ENCODE results near the gene SIK2. TPM values are rescaled to one million over a fixed set of nuclear protein-coding genes. Genes with fewer than 3 reads are reported as not detected.
A peak's percentile ranks its signal among the peaks of the same experiment; 100 is the strongest.

Gene SIK2
- total RNA-seq, 1 donor from 2014 or later, result 16.3 TPM

DNA sequence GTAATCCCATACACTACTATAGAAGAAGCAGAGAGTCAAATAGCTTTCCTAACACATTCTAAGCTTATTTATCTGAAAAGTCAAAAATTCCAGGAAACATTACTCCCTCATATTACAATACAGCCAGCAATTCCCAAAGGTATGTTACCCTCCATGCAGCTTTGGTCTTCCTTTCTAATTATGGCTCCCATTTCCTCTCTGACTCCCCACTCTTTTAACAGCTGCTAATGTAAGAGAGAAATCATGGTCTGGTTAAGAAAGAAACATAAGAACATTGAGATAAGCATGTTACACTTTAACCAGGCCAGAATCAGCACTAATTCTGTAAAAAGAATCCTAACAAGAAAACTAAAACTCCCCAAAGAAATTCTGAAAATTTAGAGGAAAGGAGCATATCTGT, 157.1 kb downstream of the SIK2 start:
- Mint-ChIP-seq H3K27me3 (ENCODE audit: unreplicated experiment) (peaks cover 2% of the 10 kb centered on the region), H3K36me3 (ENCODE audit: low read depth, unreplicated experiment) (peaks cover 35% of the 10 kb centered on the region), H3K9me3 (ENCODE audit: unreplicated experiment) (no peaks in the 10 kb centered on the region), H3K4me3 (ENCODE audit: unreplicated experiment) (no peak overlapping the region), H3K4me1 (ENCODE audit: unreplicated experiment) (no peaks in the 10 kb centered on the region), H3K27ac (ENCODE audit: unreplicated experiment) (no peak overlapping the region)
- TF ChIP-seq, protein P1, sequence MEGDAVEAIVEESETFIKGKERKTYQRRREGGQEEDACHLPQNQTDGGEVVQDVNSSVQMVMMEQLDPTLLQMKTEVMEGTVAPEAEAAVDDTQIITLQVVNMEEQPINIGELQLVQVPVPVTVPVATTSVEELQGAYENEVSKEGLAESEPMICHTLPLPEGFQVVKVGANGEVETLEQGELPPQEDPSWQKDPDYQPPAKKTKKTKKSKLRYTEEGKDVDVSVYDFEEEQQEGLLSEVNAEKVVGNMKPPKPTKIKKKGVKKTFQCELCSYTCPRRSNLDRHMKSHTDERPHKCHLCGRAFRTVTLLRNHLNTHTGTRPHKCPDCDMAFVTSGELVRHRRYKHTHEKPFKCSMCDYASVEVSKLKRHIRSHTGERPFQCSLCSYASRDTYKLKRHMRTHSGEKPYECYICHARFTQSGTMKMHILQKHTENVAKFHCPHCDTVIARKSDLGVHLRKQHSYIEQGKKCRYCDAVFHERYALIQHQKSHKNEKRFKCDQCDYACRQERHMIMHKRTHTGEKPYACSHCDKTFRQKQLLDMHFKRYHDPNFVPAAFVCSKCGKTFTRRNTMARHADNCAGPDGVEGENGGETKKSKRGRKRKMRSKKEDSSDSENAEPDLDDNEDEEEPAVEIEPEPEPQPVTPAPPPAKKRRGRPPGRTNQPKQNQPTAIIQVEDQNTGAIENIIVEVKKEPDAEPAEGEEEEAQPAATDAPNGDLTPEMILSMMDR (IDR thresholded peaks at IDR 0.05; ENCODE audit: unreplicated experiment), result no peak
- DNase-seq (ENCODE audit: low spot score), result no peak

GRCh38 chr11:111759778-111760407, 157.6 kb downstream of the SIK2 start:
- TF ChIP-seq, protein P1 (IDR thresholded peaks at IDR 0.05; ENCODE audit: unreplicated experiment), result no peak
- H3K4me1 Mint-ChIP-seq (ENCODE audit: unreplicated experiment), result peaks cover 4% of the 10 kb centered on the region
- H3K27ac Mint-ChIP-seq (ENCODE audit: unreplicated experiment), result no peak overlapping the region
- peaks cover 37% of the 10 kb centered on the region for H3K36me3 Mint-ChIP-seq (ENCODE audit: low read depth, unreplicated experiment)
- H3K27me3 Mint-ChIP-seq (ENCODE audit: unreplicated experiment), result peaks cover 2% of the 10 kb centered on the region
- peak overlapping the region; percentile 37 for H3K4me3 Mint-ChIP-seq (ENCODE audit: unreplicated experiment)
- no peaks in the 10 kb centered on the region for H3K9me3 Mint-ChIP-seq (ENCODE audit: unreplicated experiment)
- DNase-seq (ENCODE audit: low spot score), result no peak

GRCh38 chr11:111761036-111761435, 158.8 kb downstream of the SIK2 start:
- H3K4me3 Mint-ChIP-seq (ENCODE audit: unreplicated experiment), result no peak overlapping the region
- TF ChIP-seq, protein P1 (IDR thresholded peaks at IDR 0.05; ENCODE audit: unreplicated experiment), result no peak
- no peak overlapping the region for H3K27ac Mint-ChIP-seq (ENCODE audit: unreplicated experiment)
- H3K9me3 Mint-ChIP-seq (ENCODE audit: unreplicated experiment), result no peaks in the 10 kb centered on the region
- H3K4me1 Mint-ChIP-seq (ENCODE audit: unreplicated experiment), result peaks cover 11% of the 10 kb centered on the region
- peaks cover 42% of the 10 kb centered on the region for H3K36me3 Mint-ChIP-seq (ENCODE audit: low read depth, unreplicated experiment)
- peaks cover 6% of the 10 kb centered on the region for H3K27me3 Mint-ChIP-seq (ENCODE audit: unreplicated experiment)
- no peak for DNase-seq (ENCODE audit: low spot score)

- TF ChIP-seq, protein P1 (IDR thresholded peaks at IDR 0.05; ENCODE audit: unreplicated experiment), result no peak
- peaks cover 47% of the 10 kb centered on the region for H3K36me3 Mint-ChIP-seq (ENCODE audit: low read depth, unreplicated experiment)
- H3K27ac Mint-ChIP-seq (ENCODE audit: unreplicated experiment), result no peak overlapping the region
- H3K4me1 Mint-ChIP-seq (ENCODE audit: unreplicated experiment), result peaks cover 16% of the 10 kb centered on the region
- H3K27me3 Mint-ChIP-seq (ENCODE audit: unreplicated experiment), result peaks cover 8% of the 10 kb centered on the region
- H3K9me3 Mint-ChIP-seq (ENCODE audit: unreplicated experiment), result no peaks in the 10 kb centered on the region
- DNase-seq (ENCODE audit: low spot score), result no peak
- no peak overlapping the region for H3K4me3 Mint-ChIP-seq (ENCODE audit: unreplicated experiment)
These were observed 160.3 kb downstream of the SIK2 start for GRCh38 chr11:111762526-111762925.

DNA sequence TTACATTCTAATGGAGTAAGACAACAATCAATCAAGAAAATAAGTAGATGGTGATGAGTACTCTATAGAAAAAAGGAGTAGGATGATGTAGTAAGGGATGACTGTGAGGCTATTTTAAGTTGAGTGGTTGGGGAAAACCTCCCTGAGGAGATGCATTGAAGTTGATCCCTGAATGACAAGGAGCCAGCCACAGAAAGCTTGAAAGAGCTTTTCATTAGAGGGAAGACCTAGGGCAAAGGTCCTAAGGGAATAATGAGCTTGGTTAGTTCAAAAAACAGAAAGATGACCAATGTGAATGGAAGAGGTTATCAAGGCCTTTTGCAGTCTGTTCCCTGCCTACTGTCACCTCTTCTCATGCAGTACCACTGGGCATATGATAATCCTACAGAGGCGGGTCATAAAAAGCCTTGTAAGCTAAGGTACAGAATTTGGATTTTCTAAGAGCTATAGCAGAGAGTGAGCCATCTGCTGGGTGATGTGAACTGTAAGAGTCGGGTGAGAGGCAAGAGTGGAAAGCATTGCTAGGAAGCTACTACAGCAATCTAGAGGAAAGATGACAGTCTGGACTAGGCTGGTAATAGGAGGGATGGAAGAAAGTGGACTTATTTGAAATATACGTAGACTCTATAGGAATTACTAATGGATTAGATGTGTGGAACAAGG, 160.9 kb downstream of the SIK2 start:
- Mint-ChIP-seq H3K4me1 (ENCODE audit: unreplicated experiment) (peaks cover 16% of the 10 kb centered on the region), H3K4me3 (ENCODE audit: unreplicated experiment) (no peak overlapping the region), H3K27ac (ENCODE audit: unreplicated experiment) (no peak overlapping the region), H3K36me3 (ENCODE audit: low read depth, unreplicated experiment) (peaks cover 43% of the 10 kb centered on the region), H3K27me3 (ENCODE audit: unreplicated experiment) (peaks cover 8% of the 10 kb centered on the region), H3K9me3 (ENCODE audit: unreplicated experiment) (no peaks in the 10 kb centered on the region)
- TF ChIP-seq, protein P1 (IDR thresholded peaks at IDR 0.05; ENCODE audit: unreplicated experiment), result no peak
- DNase-seq (ENCODE audit: low spot score), result no peak

All from endothelial cell (in vitro differentiated cells).